ENCODE measurements around the gene C22orf15.

C22orf15 gene

GRCh38 chr22:23751441-23751996, 11.3 kb upstream of the C22orf15 start:
- no peak for DNase-seq

- DNase-seq = no peak
Measured at GRCh38 chr22:23752090-23752691, 10.6 kb upstream of the C22orf15 start.

- DNase-seq = no peak
Measured at GRCh38 chr22:23752750-23753149, 10.0 kb upstream of the C22orf15 start.

- no peak for DNase-seq
Measured at GRCh38 chr22:23753385-23753784, 9.4 kb upstream of the C22orf15 start.

- DNase-seq = no peak
Measured at GRCh38 chr22:23754220-23754919, 8.4 kb upstream of the C22orf15 start, which contains the start of gene VPREB3. VPREB3 (minus strand) TSS chr22:23754425; CDS start chr22:23754363, 62 bp downstream.

- no peak for DNase-seq
Measured at GRCh38 chr22:23754980-23755636, 7.7 kb upstream of the C22orf15 start.

GRCh38 chr22:23755711-23756110, 7.1 kb upstream of the C22orf15 start:
- DNase-seq = no peak

GRCh38 chr22:23756891-23757290, 5.9 kb upstream of the C22orf15 start:
- no peak for DNase-seq

GRCh38 chr22:23759566-23759965, 3.2 kb upstream of the C22orf15 start:
- no peak for DNase-seq

GRCh38 chr22:23760056-23760455, 2.7 kb upstream of the C22orf15 start:
- no peak for DNase-seq

- DNase-seq = no peak
Measured at GRCh38 chr22:23763579-23763945, 772 bp downstream of the C22orf15 start.

GRCh38 chr22:23763954-23764353, 1.2 kb downstream of the C22orf15 start:
- DNase-seq = no peak

- no peak for DNase-seq
Measured at GRCh38 chr22:23764899-23765881, 2.4 kb downstream of the C22orf15 start.

GRCh38 chr22:23767303-23767672, 4.5 kb downstream of the C22orf15 start:
- no peak for DNase-seq

GRCh38 chr22:23767673-23768548, 5.1 kb downstream of the C22orf15 start, which contains the start of gene CHCHD10:
CHCHD10 (minus strand) TSS chr22:23767972; CDS start chr22:23767874, 98 bp downstream.
- DNase-seq = peak; percentile 30

GRCh38 chr22:23769321-23769965, 6.7 kb downstream of the C22orf15 start:
- DNase-seq = no peak

GRCh38 chr22:23772315-23772648, 9.5 kb downstream of the C22orf15 start:
- DNase-seq = no peak

GRCh38 chr22:23772649-23773473, 10.1 kb downstream of the C22orf15 start, which contains the start of gene MMP11:
MMP11 (plus strand) TSS chr22:23772849; CDS start chr22:23772871, 22 bp downstream.
- DNase-seq = no peak

- DNase-seq = no peak
Measured at GRCh38 chr22:23773483-23774113, 10.8 kb downstream of the C22orf15 start.
